GM10266 (cell line): ENCODE data around the gene MRPS9.

Source experiments
- DNase-seq: peaks from one replicate; pipeline ENCODE4 v3.0.0; 2012; ENCODE audit errors: extremely low spot score
- CTCF ChIP-seq: IDR thresholded peaks from 2 replicates; pipeline ENCODE4 v1.5.1; 2012; ENCODE audit warnings: mild to moderate bottlenecking, low read depth; ENCODE audit not compliant: control insufficient read depth, insufficient read depth; ENCODE audit errors: missing control alignments

The MRPS9 gene

GRCh38 chr2:105118960-105119359, 81.1 kb downstream of the MRPS9 start:
- peak; percentile 26 for TF ChIP-seq CTCF
- DNase-seq: no peak

GRCh38 chr2:105121434-105121833, 83.6 kb downstream of the MRPS9 start:
- no peak for TF ChIP-seq CTCF
- DNase-seq: no peak

- no peak for DNase-seq
- no peak for TF ChIP-seq CTCF
These were observed 87.6 kb downstream of the MRPS9 start for GRCh38 chr2:105125428-105125827.

GRCh38 chr2:105125920-105126319, 88.1 kb downstream of the MRPS9 start:
- no peak for TF ChIP-seq CTCF
- DNase-seq: no peak

- TF ChIP-seq CTCF: no peak
- DNase-seq: no peak
These were observed 88.5 kb downstream of the MRPS9 start for GRCh38 chr2:105126336-105126735.

GRCh38 chr2:105127289-105127915, 89.5 kb downstream of the MRPS9 start:
- no peak for DNase-seq
- TF ChIP-seq CTCF: no peak

- no peak for TF ChIP-seq CTCF
- DNase-seq: peak; percentile 59
These were observed 91.9 kb downstream of the MRPS9 start for GRCh38 chr2:105129722-105130232.
